Measurements from ENCODE around the gene PARVA. TPM values are rescaled to one million over a fixed set of nuclear protein-coding genes. Genes with fewer than 3 reads are reported as not detected.

The PARVA gene
- total RNA-seq, 1 experiment from 2014 or later = 18.1 TPM

- Histone ChIP-seq H3K23ac (ENCODE audit: insufficient read length, low read depth, low read length) (no peak overlapping the region), H2BK120ac (ENCODE audit: low read depth, low read length, poor library complexity, severe bottlenecking) (no peak overlapping the region), H2BK5ac (ENCODE audit: insufficient read length, low read length) (no peak overlapping the region), H3K27ac (ENCODE audit: insufficient read length, low read depth, low read length) (no peak overlapping the region), H3K18ac (ENCODE audit: insufficient read length, low read depth, low read length) (no peak overlapping the region), H3K79me1 (ENCODE audit: insufficient read depth, low read depth, low read length, poor library complexity, severe bottlenecking) (no peaks in the 10 kb centered on the region), H3K56ac (ENCODE audit: insufficient read length, low read depth, low read length) (no peak overlapping the region), H3K14ac (ENCODE audit: insufficient read depth, low read length) (no peak overlapping the region; the same call in 1 of the 2 replicates), H2BK15ac (ENCODE audit: low read depth, low read length) (no peak overlapping the region), H3K9me3 (ENCODE audit: control insufficient read depth, low read depth, low read length) (no peaks in the 10 kb centered on the region), H3K23me2 (ENCODE audit: insufficient read length, low read depth, low read length, poor library complexity, severe bottlenecking) (no peaks in the 10 kb centered on the region), H2BK12ac (ENCODE audit: insufficient read length, low read depth, low read length) (no peak overlapping the region), H3K4me2 (ENCODE audit: insufficient read depth, insufficient read length, low read length) (no peak overlapping the region), H3K9ac (ENCODE audit: extremely low read depth, insufficient read length, low read length) (no peak overlapping the region), H2AK5ac (ENCODE audit: insufficient read length, low read length) (no peak overlapping the region), H4K20me1 (ENCODE audit: control insufficient read depth, insufficient read depth, insufficient read length) (no peaks in the 10 kb centered on the region), H4K5ac (ENCODE audit: insufficient read length, low read depth, low read length) (no peak overlapping the region), H3K4ac (ENCODE audit: low read depth, low read length) (no peak overlapping the region), H2BK20ac (ENCODE audit: low read depth, low read length, poor library complexity, severe bottlenecking) (no peak overlapping the region), H3K4me1 (ENCODE audit: insufficient read depth, low read length) (no peaks in the 10 kb centered on the region), H4K8ac (replicated peaks; ENCODE audit: insufficient read length, low read depth, low read length) (no peak overlapping the region), H3T11ph (ENCODE audit: low read length) (no peak overlapping the region), H4K91ac (ENCODE audit: insufficient read length, low read depth, low read length) (no peak overlapping the region), H2AFZ (ENCODE audit: low read length) (no peak overlapping the region), H3K79me2 (ENCODE audit: insufficient read depth, low read length) (no peaks in the 10 kb centered on the region), H3K27me3 (ENCODE audit: insufficient read depth, low read length) (no peaks in the 10 kb centered on the region)
- Mint-ChIP-seq H3K4me1 (peaks cover 3 to 8% of the 10 kb centered on the region in 2 experiments; a peak in 3 of 4 replicates), H3K27me3 (ENCODE audit: low read depth) (peaks cover 7% of the 10 kb centered on the region; the same call in 1 of the 2 replicates), H3K27ac (peak overlapping the region in 1 of 3 experiments; percentile 54; a peak in 1 of 7 replicates), H3K4me3 (no peak overlapping the region), H3K9me3 (no peaks in the 10 kb centered on the region), H3K36me3 (ENCODE audit: insufficient read depth in 1 of 3, low read depth in 3 of 3) (no peaks in the 10 kb centered on the region)
- no CpG with 5 or more reads among the region's 13 CpGs for WGBS (ENCODE audit: extremely low coverage, insufficient read length, low lambda C conversion rate)
- TF ChIP-seq CTCF (conservative IDR thresholded peaks at IDR 0.05) = no peak
- no peak for DNase-seq
Observed at GRCh38 chr11:12544986-12545775, 167.8 kb downstream of the PARVA start.
